ENCODE results near the gene KRT79.

The KRT79 gene

DNA sequence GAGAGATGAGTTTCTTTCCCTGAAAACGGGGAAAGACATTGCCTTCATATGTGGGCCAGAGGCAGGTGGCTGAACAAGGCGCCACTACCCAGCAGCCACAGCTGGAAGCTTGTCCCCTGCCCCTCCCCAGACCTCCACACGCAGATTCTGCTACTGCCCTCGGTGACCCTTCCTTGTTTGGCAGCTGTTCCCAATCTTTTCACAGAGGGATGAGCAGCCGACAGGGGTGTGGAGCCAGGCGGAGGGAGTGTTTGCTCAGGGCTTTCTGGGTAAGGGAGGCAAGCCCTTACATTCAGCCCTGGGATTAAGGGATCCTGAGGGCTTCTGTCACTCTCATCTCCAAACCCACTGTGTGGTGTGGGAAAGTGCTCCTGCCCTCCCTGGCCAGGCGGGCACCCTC is 15.7 kb downstream of the KRT79 start:
- no peak for DNase-seq

DNA sequence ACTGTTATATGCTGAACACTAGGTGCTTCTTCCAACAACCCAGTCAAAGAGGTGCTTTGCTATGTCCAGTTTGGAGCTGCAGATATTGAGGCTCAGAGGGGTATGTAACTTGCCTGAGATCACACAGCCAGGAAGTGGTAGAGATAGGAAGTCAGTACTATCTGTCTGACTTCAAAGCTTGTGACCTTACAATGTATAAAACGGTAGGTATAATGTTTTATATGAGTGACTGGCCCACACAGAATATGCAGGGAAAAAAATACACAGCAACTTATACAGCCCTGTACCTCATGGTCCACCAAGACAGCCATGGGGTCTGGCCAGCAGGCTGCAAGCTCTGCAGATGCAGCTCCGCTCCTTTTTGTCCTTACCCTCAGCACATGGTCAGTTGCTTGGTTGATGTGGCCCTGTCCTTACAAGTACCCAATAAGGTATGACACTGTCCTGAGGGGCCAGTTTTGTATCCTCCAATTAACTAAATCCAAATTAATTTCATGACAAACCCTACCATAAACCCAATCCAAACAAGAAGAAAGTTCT is 16.3 kb downstream of the KRT79 start:
- no peak for DNase-seq

- DNase-seq = no peak
Observed at GRCh38 chr12:52817003-52817698, 17.0 kb downstream of the KRT79 start.

- DNase-seq = no peak
Observed at GRCh38 chr12:52815676-52816588, 18.2 kb downstream of the KRT79 start.

GRCh38 chr12:52815161-52815560 is 18.9 kb downstream of the KRT79 start:
- DNase-seq = no peak

DNA sequence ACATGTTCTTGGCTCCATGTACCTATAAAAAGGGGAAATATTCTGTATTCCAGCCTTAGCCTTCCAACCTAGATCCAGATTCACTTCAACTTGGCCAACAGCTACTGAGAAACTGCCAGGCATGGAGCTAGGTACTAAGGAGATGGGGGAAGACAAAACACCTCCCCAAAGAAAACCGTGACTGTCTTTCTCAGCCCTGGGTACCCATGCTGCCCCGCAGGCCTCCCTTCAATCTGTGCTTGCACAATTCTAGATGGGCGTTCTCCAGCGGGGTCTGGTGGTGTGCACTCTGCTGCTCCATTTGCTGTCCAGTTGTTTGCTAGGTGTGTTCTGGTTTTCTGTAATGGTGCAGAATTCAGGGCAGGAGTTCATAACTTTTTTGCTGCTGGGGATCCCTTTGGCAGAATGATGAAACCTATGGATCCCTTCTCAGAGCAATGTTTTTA is 19.4 kb downstream of the KRT79 start:
- DNase-seq = no peak

DNA sequence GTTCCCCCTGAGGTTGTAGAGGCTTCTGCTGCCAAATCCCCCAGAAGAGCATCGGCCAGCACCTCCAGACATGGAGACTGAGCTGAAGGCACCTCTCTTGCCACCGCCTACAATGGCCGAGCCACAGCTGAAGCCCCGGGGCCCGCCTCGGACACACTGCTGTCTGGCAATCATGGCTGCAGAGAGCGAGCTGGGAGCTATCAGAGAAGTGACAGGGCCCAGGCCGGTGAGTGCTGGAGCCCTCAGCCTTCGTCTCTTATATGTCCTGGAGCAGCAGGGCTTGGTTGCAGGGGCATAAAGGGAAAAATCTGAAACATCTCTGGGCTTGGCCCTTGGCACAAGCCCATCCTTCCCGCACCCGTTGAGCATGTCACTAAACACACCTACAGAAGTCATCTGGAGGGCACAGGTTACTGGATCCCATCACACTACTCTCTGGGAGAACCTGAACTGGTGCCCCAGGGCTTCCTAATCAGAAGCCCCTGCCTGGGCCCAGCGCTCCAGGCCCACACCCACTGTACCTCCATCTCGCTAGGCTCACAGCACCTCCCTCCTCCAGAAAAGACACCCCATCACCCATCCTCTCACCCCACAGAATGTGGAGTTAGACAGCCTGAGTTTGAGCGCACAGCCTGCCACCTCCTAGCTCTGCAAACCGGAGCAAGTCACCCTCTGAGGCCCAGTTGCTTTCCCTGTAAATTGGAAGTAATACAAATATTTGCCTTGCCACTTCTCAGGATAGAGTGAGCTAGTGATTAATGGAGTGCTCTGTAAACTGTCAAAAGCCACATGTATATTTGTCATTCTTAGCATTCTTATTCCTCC is 20.0 kb downstream of the KRT79 start, which contains the start of gene KRT4:
TSS of gene KRT4 (minus strand) at position 232 of the 825 bp plus-strand sequence. CDS start at position 174, 58 bp downstream.
- DNase-seq = no peak

DNA sequence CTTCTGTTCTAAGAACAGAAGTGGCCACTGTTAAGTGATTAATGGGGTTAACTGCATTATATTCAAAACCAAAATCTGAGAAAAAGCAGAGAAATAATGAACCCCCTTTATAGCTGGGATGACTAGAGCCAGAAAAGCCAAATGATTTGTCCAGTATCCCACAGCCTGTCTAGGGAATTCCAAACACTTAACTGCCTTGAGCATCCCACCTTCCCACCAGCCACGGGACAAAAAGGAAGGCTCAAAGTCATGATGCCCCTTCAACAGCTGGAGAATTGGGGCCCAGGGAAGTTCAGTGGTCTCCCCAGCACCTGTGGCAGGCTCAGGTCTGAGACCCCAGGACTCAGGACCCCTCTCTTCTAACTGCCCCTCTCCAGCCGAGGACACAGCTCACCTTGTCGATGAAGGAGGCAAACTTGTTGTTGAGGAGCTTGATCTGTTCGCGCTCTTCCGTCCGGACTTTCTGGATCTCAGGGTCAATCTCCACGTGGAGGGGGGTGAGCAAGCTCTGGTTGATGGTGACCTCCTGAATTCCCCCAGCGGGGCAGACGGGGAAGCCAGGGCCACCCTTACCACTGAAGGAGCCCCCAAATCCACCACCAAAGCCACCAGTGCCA is 20.8 kb downstream of the KRT79 start:
- DNase-seq = no peak

DNA sequence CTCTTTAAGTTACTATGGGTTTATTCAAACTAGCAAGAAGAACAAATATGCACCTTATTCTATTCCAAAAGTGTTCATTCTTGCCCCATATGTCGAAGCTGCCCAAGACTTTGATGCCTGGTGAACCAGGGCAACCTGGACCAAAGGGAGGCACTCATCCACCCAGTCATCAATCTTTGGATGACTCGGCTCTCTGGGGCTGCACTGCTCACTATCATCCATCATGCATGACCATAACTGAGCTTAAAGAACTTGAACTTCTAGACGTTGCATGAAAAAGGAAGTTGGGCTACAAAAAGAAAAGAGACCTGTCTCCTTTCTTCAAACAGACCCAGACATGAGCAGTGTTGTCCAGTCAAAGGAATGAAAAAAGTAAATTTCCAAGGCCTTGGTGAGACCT is 21.4 kb downstream of the KRT79 start:
- DNase-seq = no peak

GRCh38 chr12:52812073-52812400 is 22.1 kb downstream of the KRT79 start:
- no peak for DNase-seq

GRCh38 chr12:52811191-52812072 is 22.7 kb downstream of the KRT79 start:
- no peak for DNase-seq

DNA sequence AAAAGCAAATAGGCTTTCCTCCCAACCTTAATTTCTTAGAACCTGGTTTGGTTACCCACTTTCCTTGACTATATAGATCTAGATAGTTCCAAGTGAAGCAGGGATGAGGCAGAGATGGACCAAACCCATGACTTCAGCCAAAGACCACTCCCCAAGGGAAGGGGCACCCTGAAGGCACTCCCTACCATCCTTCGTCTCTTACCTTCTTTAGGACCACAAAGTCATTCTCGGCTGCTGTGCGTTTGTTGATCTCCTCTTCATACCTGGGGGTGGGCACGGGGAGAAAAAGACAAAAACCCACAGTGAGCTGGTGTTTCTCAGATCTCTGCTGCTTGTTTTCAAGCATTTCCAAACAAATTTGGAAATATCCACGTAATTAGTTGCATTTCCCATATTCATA is 23.6 kb downstream of the KRT79 start:
- no peak for DNase-seq

DNA sequence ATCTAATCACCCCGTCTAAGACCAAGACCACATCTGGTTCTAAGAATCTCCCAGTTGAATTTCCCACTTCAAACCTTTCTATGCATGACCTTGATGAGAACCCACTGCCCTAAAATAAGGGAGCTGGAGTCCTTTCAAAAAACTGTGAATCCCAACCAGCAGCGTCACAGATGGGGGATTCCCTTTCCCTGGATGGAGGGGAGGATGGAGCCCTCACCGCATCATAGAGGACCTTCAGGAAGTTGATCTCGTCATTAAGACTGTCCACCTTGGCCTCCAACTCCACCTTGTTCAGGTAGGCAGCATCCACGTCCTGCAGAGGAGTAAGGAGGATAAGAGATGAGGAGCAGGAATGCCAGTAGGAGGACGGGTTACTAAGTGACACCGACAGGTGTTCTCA is 24.9 kb downstream of the KRT79 start:
- DNase-seq = no peak

DNA sequence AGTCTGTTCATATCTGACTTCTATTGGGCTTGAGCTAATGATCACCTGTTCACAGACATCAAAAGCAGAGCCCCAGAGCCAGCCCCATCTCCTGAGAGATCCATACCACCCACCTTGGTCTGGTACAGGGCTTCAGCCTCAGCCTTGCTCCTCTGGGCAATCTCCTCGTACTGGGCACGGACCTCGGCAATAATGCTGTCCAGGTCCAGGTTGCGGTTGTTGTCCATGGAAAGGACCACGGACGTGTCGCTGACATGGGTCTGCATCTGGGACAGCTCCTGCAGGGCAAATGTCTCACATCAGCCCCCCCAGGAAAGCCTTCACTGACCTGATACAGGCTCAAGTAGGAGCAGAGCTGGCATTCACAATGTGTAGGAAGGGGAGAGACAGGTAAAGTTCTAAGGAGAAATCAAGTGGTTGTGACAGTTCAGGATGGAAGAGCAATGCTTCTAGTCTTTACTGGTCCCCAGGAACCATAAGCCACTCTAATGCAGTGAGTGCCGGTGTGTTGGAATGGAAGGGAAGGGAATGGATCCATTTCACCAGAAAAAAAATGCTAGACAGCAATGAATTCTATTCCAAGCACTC is 25.4 kb downstream of the KRT79 start:
- DNase-seq = no peak

- DNase-seq = no peak
Observed at GRCh38 chr12:52807544-52808470, 26.3 kb downstream of the KRT79 start.

- no peak for DNase-seq
Observed at GRCh38 chr12:52806821-52807543, 27.1 kb downstream of the KRT79 start.

GRCh38 chr12:52806169-52806811 is 27.8 kb downstream of the KRT79 start:
- no peak for DNase-seq

DNA sequence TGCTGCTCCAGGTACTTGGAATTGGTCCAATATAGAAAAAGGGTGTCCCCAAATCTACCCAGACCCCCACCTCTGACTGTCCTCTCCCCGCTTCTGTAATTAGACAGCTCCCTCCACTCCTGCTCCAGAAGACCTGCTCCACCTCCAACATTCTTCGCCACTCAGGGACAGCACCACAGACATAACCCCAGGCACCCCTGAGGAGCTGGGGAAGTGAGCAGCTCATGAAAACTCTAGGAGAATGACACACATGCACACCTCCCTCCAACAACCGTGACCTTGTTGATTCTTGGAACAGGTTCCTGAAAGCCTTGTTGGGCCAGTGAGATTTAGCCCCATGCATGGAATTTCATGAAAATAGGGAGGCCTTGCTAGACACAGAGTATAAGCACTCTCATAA is 28.4 kb downstream of the KRT79 start:
- DNase-seq = no peak
